Gastrocnemius medialis (tissue), 4 donors: Measurements from ENCODE around the gene GABRD. TPM values are rescaled to one million over a fixed set of nuclear protein-coding genes. Genes with fewer than 3 reads are reported as not detected.

Source experiments
- ATAC-seq, 2 donors: fragments of 150-250 bp; one replicate each; pipeline ENCODE4 v1.9.1; 2016
- DNase-seq, 2 donors: peaks; one replicate each; pipeline ENCODE4 v3.0.0-alpha.2; 2019
- H3K27ac ChIP-seq, 4 donors: fragments of 200-600 bp; sonication (generic); 1 replicate in 1 of 4; 2 replicates in 3 of 4; pipeline ENCODE4 v1.5.1; 2016 to 2018; ENCODE audit warnings: mild to moderate bottlenecking in 2 of 4, moderate library complexity in 1 of 4
- H3K27me3 ChIP-seq, 3 donors: fragments of 200-600 bp; sonication (generic) in 2 of 3; 1 replicate in 1 of 3; 2 replicates in 2 of 3; pipeline versions ENCODE4 v1.5.1 to v1.6.0; 2016 to 2019; ENCODE audit warnings: mild to moderate bottlenecking in 1 of 3, moderate library complexity in 1 of 3
- H3K36me3 ChIP-seq, 2 donors: fragments of 200-600 bp; sonication (generic) in 1 of 2; one replicate each; pipeline ENCODE4 v1.5.1; 2017 to 2018
- H3K4me1 ChIP-seq, 2 donors: fragments of 200-600 bp; sonication (generic) in 1 of 2; one replicate each; pipeline ENCODE4 v1.5.1; 2016 to 2017; ENCODE audit warnings: mild to moderate bottlenecking in 2 of 2
- H3K4me3 ChIP-seq, 4 donors: fragments of 200-600 bp; sonication (generic) in 3 of 4; 1 replicate in 1 of 4; 2 replicates in 3 of 4; pipeline ENCODE4 v1.5.1; 2016 to 2019; ENCODE audit warnings: mild to moderate bottlenecking in 2 of 4
- H3K9me3 ChIP-seq, 3 donors: fragments of 200-600 bp; sonication (generic) in 2 of 3; 1 replicate in 1 of 3; 2 replicates in 2 of 3; pipeline ENCODE4 v1.5.1; 2016 to 2019
- POLR2A ChIP-seq, 2 donors: fragments of 450-650 bp; IDR thresholded peaks; one replicate each; pipeline ENCODE4 v1.6.1; 2017; ENCODE audit warnings: antibody characterized with exemption in 2 of 2, mild to moderate bottlenecking in 2 of 2, moderate library complexity in 2 of 2
- in situ Hi-C, 4 donors: fragments of 200-750 bp; cut with MboI; loops; one replicate each; pipeline versions ENCODE4 v1.15.0 to v1.8.0; 2017; ENCODE audit warnings: low sequenced_read_pairs in 4 of 4
- intact Hi-C: fragments of 100-400 bp; cut with DNase I; formaldehyde crosslinking; loops from one replicate; pipeline ENCODE4 v1.15.1; 2023; ENCODE audit warnings: low total_unique reads
- total RNA-seq, 4 donors: library from RNA; depleted of rRNA; stranded (reverse); fragments of >200 nt; gene quantifications; one replicate each; pipeline versions ENCODE4 v1.1.0 to v1.2.3, GENCODE V29; 2016
- TF ChIP-seq, protein P1 (sequence below), 5 experiments: fragments of 450-650 bp in 3 of 5; fragments of 200-600 bp in 2 of 5; sonication (generic) in 2 of 5; IDR thresholded peaks in 4 of 5; conservative IDR thresholded peaks in 1 of 5; 1 replicate in 4 of 5; 2 replicates in 1 of 5; pipeline ENCODE4 v1.5.1; 2016 to 2019; ENCODE audit warnings: antibody characterized with exemption in 5 of 5, mild to moderate bottlenecking in 3 of 5, moderate library complexity in 3 of 5

GABRD gene
- total RNA-seq, 4 donors from 2014 or later = 1.9 TPM; not detected in 3

DNA sequence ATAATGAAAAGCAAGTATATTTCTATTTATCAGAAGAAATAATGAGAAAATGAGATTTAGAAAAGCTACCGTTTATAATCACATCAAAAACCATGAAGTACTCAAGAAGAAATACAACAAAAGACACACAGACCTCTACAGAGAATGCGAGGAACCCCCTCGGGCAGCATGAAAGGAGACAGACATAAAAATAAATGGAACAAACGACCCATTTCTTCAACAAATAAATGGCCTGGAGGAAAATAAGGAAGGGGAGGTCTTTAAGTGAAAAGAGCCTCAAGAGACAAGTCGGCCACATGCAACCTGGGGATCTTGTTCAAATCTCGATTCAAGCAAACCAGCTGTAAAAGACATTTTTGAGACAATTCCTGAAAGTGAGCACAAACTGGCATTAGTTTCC, 21.6 kb upstream of the GABRD start:
- Histone ChIP-seq H3K4me3 (no peak overlapping the region), H3K4me1 (no peaks in the 10 kb centered on the region), H3K9me3 (no peaks in the 10 kb centered on the region), H3K27ac (no peak overlapping the region), H3K36me3 (no peaks in the 10 kb centered on the region), H3K27me3 (peaks cover 0 to 39% (median 12%) of the 10 kb centered on the region in 3 donors)
- DNase-seq (no peak), ATAC-seq (no peak)
- intact Hi-C loops = no loop called here
- no peak for TF ChIP-seq POLR2A (IDR thresholded peaks at IDR 0.05)
- TF ChIP-seq, protein P1, sequence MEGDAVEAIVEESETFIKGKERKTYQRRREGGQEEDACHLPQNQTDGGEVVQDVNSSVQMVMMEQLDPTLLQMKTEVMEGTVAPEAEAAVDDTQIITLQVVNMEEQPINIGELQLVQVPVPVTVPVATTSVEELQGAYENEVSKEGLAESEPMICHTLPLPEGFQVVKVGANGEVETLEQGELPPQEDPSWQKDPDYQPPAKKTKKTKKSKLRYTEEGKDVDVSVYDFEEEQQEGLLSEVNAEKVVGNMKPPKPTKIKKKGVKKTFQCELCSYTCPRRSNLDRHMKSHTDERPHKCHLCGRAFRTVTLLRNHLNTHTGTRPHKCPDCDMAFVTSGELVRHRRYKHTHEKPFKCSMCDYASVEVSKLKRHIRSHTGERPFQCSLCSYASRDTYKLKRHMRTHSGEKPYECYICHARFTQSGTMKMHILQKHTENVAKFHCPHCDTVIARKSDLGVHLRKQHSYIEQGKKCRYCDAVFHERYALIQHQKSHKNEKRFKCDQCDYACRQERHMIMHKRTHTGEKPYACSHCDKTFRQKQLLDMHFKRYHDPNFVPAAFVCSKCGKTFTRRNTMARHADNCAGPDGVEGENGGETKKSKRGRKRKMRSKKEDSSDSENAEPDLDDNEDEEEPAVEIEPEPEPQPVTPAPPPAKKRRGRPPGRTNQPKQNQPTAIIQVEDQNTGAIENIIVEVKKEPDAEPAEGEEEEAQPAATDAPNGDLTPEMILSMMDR (IDR thresholded peaks at IDR 0.05 in 4 of 5, conservative IDR thresholded peaks at IDR 0.05 in 1 of 5) = no peak
- in situ Hi-C loops = no loop called here

DNA sequence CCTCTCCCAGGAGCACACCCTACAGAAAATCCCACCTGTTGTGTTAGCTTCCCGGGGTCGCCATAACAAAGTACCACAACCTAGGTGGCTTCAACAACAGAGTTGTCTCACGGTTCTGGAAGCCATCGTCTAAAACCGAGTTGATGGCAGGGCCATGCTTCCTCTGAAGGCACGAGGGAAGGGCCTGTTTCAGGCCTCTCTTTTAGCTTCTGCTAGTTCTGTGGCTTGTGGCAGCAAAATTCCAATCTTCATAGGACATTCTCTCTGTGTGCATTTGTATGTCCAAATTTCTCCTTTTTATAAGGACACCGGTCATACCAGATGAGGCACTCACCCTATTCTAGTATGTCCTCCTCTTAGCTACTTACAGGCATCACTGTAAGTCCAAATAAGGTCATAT, 18.7 kb upstream of the GABRD start:
- DNase-seq (no peak), ATAC-seq (no peak)
- peaks cover 25 to 59% (median 27%) of the 10 kb centered on the region in 3 donors for H3K27me3 ChIP-seq
- no peak overlapping the region for H3K27ac ChIP-seq
- no peak overlapping the region for H3K4me3 ChIP-seq
- no peaks in the 10 kb centered on the region for H3K36me3 ChIP-seq
- H3K9me3 ChIP-seq = no peaks in the 10 kb centered on the region
- H3K4me1 ChIP-seq = no peaks in the 10 kb centered on the region
- in situ Hi-C loops (no loop called here), intact Hi-C loops (no loop called here)
- TF ChIP-seq, protein P1 (IDR thresholded peaks at IDR 0.05 in 4 of 5, conservative IDR thresholded peaks at IDR 0.05 in 1 of 5) = no peak
- no peak for TF ChIP-seq POLR2A (IDR thresholded peaks at IDR 0.05)

DNA sequence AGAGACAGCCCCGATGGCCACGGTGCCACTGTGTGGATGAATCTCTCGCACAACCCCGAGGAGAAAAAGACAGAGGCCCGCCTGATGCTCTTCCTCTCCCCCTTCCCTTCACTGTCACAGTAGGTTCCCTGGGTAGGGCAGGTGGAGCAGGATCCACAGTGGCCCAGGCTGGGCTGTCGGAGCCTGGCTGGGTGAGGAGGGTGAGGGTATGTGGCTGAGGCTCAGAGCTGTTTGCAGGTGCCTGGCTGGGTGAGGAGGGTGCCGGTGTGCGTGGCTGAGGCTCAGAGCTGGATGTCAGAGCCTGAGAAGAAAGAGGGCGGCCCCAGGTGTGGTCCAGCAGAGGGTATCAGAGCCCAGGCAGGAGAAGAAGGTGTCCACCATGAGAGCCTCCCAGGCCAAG, 18.3 kb upstream of the GABRD start:
- in situ Hi-C loops (no loop called here), intact Hi-C loops (no loop called here)
- H3K9me3 ChIP-seq = no peaks in the 10 kb centered on the region
- no peak for ATAC-seq
- TF ChIP-seq, protein P1 (IDR thresholded peaks at IDR 0.05 in 4 of 5, conservative IDR thresholded peaks at IDR 0.05 in 1 of 5) = no peak
- TF ChIP-seq POLR2A (IDR thresholded peaks at IDR 0.05) = no peak
- H3K4me1 ChIP-seq = no peaks in the 10 kb centered on the region
- no peak overlapping the region for H3K27ac ChIP-seq
- no peak for DNase-seq
- H3K36me3 ChIP-seq = no peaks in the 10 kb centered on the region
- peaks cover 29 to 61% (median 29%) of the 10 kb centered on the region in 3 donors for H3K27me3 ChIP-seq
- H3K4me3 ChIP-seq = no peak overlapping the region

DNA sequence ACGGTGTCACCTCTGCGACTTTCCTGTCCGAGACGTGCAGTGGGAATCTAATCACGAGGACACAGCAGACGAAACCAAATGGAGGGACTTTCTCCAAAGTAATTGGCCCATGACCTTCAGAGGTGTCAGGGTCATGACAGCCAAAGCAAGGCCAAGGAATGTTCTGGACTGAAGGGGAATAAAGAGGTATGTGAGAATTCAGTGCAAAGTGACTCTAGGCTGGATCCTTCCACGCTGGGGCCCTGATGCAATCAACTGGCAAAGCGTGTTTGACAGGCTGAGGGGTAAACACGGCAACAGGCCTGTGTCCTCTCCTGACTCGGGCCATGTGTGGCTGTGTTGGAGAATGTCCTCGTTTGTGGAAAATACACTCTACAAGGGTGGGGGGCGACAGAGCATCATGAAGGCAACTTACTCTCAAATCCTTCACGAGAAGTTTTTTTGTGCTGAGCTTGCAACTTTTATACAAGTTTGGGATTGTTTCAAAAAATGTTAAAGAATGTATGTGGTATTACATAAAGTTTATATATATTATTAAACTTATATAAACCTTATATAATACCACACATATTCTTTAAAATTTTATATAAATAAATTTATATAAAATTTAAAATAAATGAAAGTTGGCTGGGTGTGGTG, 17.3 kb upstream of the GABRD start:
- intact Hi-C loops = no loop called here
- peaks cover 34 to 62% (median 38%) of the 10 kb centered on the region in 3 donors for H3K27me3 ChIP-seq
- no peak for ATAC-seq

More for the DNA sequence above, 17.3 kb upstream of the GABRD start:
- Histone ChIP-seq H3K4me3 (no peak overlapping the region), H3K4me1 (no peaks in the 10 kb centered on the region), H3K27ac (no peak overlapping the region), H3K36me3 (no peaks in the 10 kb centered on the region), H3K9me3 (no peaks in the 10 kb centered on the region)
- DNase-seq = no peak
- in situ Hi-C loops = no loop called here
- TF ChIP-seq, protein P1 (IDR thresholded peaks at IDR 0.05 in 4 of 5, conservative IDR thresholded peaks at IDR 0.05 in 1 of 5) = no peak
- no peak for TF ChIP-seq POLR2A (IDR thresholded peaks at IDR 0.05)
